ENCODE results near the gene EIF4G2. TPM values are rescaled to one million over a fixed set of nuclear protein-coding genes. Genes with fewer than 3 reads are reported as not detected.
"Not testable (repeated sequence)": the region's sequence is repeated elsewhere in the genome, so short reads cannot be mapped to it uniquely, and the experiment has no call there.

The EIF4G2 gene
- total and polyA plus RNA-seq, 8 donors: 835 to 1,027 (median 941) TPM

DNA sequence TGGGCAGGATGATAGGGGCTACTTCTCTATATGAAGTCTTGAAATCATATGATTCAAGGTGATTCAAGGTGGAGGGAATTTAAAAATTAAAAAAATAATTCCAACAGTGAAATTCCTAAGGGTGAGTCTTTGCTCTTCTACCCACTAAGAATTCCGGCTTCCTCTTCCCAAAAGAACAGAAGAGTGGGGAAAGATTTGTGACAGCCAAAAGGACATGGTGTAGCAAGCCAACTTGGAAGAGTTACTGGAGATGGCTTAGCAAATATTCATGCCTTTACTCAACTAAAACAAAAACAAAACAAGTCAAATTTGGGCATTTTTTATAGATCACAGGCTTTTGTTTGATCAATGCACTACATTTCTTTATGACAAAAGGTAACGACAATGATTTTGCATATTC, 36.9 kb upstream of the EIF4G2 start:
- intact Hi-C loops (cut with DNase I): no loop called here
- H3K27me3 ChIP-seq: no peaks in the 10 kb centered on the region
- no peak for ATAC-seq
- no peaks in the 10 kb centered on the region for H3K9me3 ChIP-seq
- H3K36me3 ChIP-seq: no peaks in the 10 kb centered on the region
- TF ChIP-seq CTCF (IDR thresholded peaks at IDR 0.05): no peak
- no peak for DNase-seq
- no peaks in the 10 kb centered on the region for H3K4me1 ChIP-seq
- no peak overlapping the region for H3K4me3 ChIP-seq
- peak overlapping the region in 1 of 2 donors; percentile 22 for H3K27ac ChIP-seq

DNA sequence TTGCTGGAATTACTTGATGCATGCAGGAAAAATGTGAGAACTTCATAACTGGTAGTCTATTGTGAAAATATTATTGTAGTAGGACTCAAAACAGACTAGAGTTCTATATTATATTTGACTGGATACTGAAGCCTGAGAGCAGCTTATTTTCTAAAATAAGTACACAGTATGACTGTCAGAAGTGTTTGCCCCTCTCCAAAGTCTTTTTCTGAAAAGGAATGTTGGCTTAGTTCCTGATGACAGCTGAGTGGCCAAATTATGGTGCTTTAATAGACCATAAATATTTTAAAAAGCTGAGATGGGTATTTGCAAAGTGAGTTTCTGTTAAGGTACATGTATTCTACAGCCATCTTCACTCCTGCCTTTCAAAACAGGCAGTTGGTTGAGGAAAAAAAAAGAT, 36.1 kb upstream of the EIF4G2 start:
- Histone ChIP-seq H3K4me3 (no peak overlapping the region), H3K27me3 (no peaks in the 10 kb centered on the region), H3K4me1 (no peaks in the 10 kb centered on the region), H3K27ac (peak overlapping the region in 1 of 2 donors; percentile 24), H3K36me3 (no peaks in the 10 kb centered on the region), H3K9me3 (no peaks in the 10 kb centered on the region)
- DNase-seq: no peak
- no peak for TF ChIP-seq CTCF (IDR thresholded peaks at IDR 0.05)
- peak; percentile 19 for ATAC-seq
- intact Hi-C loops (cut with DNase I): no loop called here

DNA sequence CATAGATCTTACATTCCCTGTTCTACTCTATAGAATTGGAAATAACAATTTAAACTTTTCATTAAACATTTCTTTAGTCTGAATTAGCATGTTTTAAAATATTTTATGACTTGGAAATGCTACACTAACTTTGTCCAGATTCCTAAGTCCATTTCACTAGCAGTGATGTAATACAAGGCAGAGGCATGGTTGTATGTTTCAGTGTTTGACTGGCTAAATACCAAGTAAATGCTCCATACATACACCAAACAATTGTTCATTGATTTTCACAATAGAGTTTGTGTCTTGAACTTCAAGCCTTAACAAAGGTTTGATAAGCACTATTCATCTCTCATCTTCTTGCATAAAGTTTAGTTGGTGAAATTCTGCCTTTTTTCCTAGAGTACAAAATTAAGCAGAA, 35.6 kb upstream of the EIF4G2 start:
- Histone ChIP-seq H3K36me3 (no peaks in the 10 kb centered on the region), H3K4me1 (no peaks in the 10 kb centered on the region), H3K27ac (peak overlapping the region in 1 of 2 donors; percentile 24), H3K27me3 (no peaks in the 10 kb centered on the region), H3K9me3 (no peaks in the 10 kb centered on the region), H3K4me3 (no peak overlapping the region)
- DNase-seq: no peak
- intact Hi-C loops (cut with DNase I): no loop called here
- no peak for TF ChIP-seq CTCF (IDR thresholded peaks at IDR 0.05)
- ATAC-seq: no peak

DNA sequence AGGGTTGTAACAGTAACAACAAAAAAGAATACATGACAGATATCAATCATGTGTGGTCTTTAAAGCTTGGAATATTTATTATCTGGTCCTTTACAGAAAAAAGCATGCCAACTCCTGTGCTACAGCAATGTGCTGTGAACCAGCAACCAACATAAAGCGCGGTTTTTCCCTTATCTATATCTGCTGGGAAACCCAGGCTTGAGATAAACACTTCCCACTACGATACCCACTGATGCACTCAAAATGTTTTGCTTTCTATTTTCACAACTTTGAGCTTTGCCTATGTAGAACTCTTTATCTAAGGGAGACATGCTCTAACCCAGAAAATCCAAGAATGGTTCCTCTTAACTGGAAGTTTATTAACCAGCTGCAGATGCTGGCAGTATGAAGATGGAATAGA, 30.2 kb upstream of the EIF4G2 start:
- ATAC-seq (no peak), DNase-seq (no peak)
- intact Hi-C loops (cut with DNase I): no loop called here
- H3K4me1 ChIP-seq: no peaks in the 10 kb centered on the region
- H3K27me3 ChIP-seq: no peaks in the 10 kb centered on the region
- no peak for TF ChIP-seq CTCF (IDR thresholded peaks at IDR 0.05)
- no peak overlapping the region for H3K27ac ChIP-seq
- no peaks in the 10 kb centered on the region for H3K9me3 ChIP-seq
- no peaks in the 10 kb centered on the region for H3K36me3 ChIP-seq
- H3K4me3 ChIP-seq: no peak overlapping the region

DNA sequence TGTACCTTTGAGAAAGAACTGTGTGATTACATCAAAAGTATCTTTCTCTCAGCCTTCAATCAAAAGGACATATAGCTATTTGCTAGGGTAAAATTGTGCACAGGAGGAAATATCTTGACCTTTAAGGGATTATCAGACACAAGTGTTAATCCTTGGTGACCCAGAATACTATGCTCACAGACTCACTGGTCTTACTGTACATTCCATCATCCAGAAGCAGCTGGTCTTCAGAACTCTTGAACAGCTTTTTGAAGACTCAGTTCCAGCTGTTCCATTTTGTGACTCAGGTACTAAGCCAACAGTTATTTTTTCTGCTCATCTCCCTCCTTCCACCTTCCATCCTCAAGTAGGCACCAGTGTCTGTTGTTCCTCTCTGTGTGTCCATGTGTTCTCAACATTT, 29.4 kb upstream of the EIF4G2 start:
- TF ChIP-seq CTCF (IDR thresholded peaks at IDR 0.05): no peak
- H3K27me3 ChIP-seq: no peaks in the 10 kb centered on the region
- H3K9me3 ChIP-seq: no peaks in the 10 kb centered on the region
- DNase-seq (no peak), ATAC-seq (no peak)
- H3K36me3 ChIP-seq: no peaks in the 10 kb centered on the region
- intact Hi-C loops (cut with DNase I): no loop called here
- no peak overlapping the region for H3K4me3 ChIP-seq
- H3K27ac ChIP-seq: no peak overlapping the region
- H3K4me1 ChIP-seq: no peaks in the 10 kb centered on the region

- H3K4me3 ChIP-seq; H3K36me3 ChIP-seq; H3K9me3 ChIP-seq; H3K27ac ChIP-seq; intact Hi-C loops (cut with DNase I); ATAC-seq; H3K4me1 ChIP-seq; H3K27me3 ChIP-seq; DNase-seq: not testable (repeated sequence)
Observed at GRCh38 chr11:10836884-10837283, 28.2 kb upstream of the EIF4G2 start.
